K562 (cell line): Measurements from ENCODE around the gene NRCAM. TPM values are rescaled to one million over a fixed set of nuclear protein-coding genes. Genes with fewer than 3 reads are reported as not detected.

Source experiments
- ATAC-seq: fragments of 200-7000 bp; cut with Tn5 transposase; 3 replicates; pipeline ENCODE4 v1.9.1; 2020; ENCODE audit warnings: moderate library complexity
- BruUV-seq: library from RNA; stranded (reverse); fragments of 400-500 nt; replicated peaks from 2 replicates; lab custom pipeline; 2021; lab: Mats Ljungman, UMichigan
- CTCF ChIA-PET: fragments of 300-600 bp; formaldehyde crosslinking; extraction: SDS; loops from one replicate; lab custom pipeline; 2021; ENCODE audit warnings: low intra/inter-chr PET ratio; lab: Yijun Ruan, JAX
- POLR2A ChIA-PET: fragments of 300-600, 350-650 bp; sonication (Branson Sonifier 250); formaldehyde crosslinking; extraction: SDS; loops from one replicate; lab custom pipeline; 2021; ENCODE audit warnings: antibody characterized with exemption, inconsistent platforms; lab: Yijun Ruan, JAX
- DNase-seq, 4 experiments: peaks; one replicate each; pipeline versions ENCODE4 v3.0.0 to v3.0.0-alpha.2; 2011 to 2018; ENCODE audit warnings: low spot score in 3 of 4, mixed read lengths in 3 of 4; ENCODE audit errors: extremely low read depth in 1 of 4
- FAIRE-seq: peaks from 2 replicates; lab custom pipeline; 2011; peaks lifted over from hg19 to GRCh38; lab: Jason Lieb, UNC
- H2AFZ ChIP-seq: 2 replicates; pipeline ENCODE4 v1.6.0; 2011; ENCODE audit warnings: low read depth, low read length, control low read depth, inconsistent platforms
- H3K27ac ChIP-seq: fragments of 200-600 bp; 3 replicates; pipeline ENCODE4 v1.8.0; 2011; ENCODE audit warnings: low read depth, mild to moderate bottlenecking, control low read depth, inconsistent platforms, low read length, moderate library complexity, mixed read lengths; ENCODE audit errors: extremely low read depth
- H3K27me3 ChIP-seq, 2 experiments: fragments of 300-600 bp in 1 of 2; 2 replicates in 1 of 2; 3 replicates in 1 of 2; pipeline versions ENCODE4 v1.6.0 to v1.8.0; 2011; ENCODE audit warnings: inconsistent platforms in 2 of 2, low read length in 2 of 2, mild to moderate bottlenecking in 1 of 2, mixed read lengths in 1 of 2, moderate library complexity in 1 of 2; ENCODE audit not compliant: control insufficient read depth in 2 of 2, insufficient read depth in 2 of 2
- H3K36me3 ChIP-seq: fragments of 300-600 bp; 3 replicates; pipeline ENCODE4 v1.8.0; 2011; ENCODE audit warnings: mild to moderate bottlenecking, low read length, inconsistent platforms; ENCODE audit not compliant: control insufficient read depth, insufficient read depth
- H3K4me1 ChIP-seq, 2 experiments: fragments of 200-600 bp in 1 of 2; replicated peaks in 1 of 2; 2 replicates in 1 of 2; 3 replicates in 1 of 2; pipeline versions ENCODE4 v1.5.1 to v1.8.0; 2011; ENCODE audit warnings: inconsistent platforms in 2 of 2, low read length in 2 of 2, mild to moderate bottlenecking in 1 of 2, mixed read lengths in 1 of 2, moderate library complexity in 1 of 2; ENCODE audit not compliant: control insufficient read depth in 2 of 2, insufficient read depth in 2 of 2
- H3K4me2 ChIP-seq: 2 replicates; pipeline ENCODE4 v1.6.1; 2011; ENCODE audit warnings: low read length, control low read depth, inconsistent platforms, mixed read lengths; ENCODE audit not compliant: insufficient read depth
- H3K4me3 ChIP-seq: fragments of 200-600 bp; sonication (generic), shearing (Covaris generic); 2 replicates; pipeline ENCODE4 v1.5.1; 2016; ENCODE audit warnings: control low read depth, inconsistent platforms
- H3K79me2 ChIP-seq: fragments of 200-600 bp; 3 replicates; pipeline ENCODE4 v1.8.0; 2011; ENCODE audit warnings: low read length, inconsistent platforms; ENCODE audit not compliant: control insufficient read depth, insufficient read depth
- H3K9ac ChIP-seq, 2 experiments: 2 replicates each; pipeline versions ENCODE4 v1.6.0 to v1.6.1; 2011; ENCODE audit warnings: low read depth in 2 of 2, low read length in 2 of 2, control low read depth in 1 of 2, inconsistent platforms in 1 of 2, mild to moderate bottlenecking in 1 of 2, mixed read lengths in 1 of 2; ENCODE audit not compliant: insufficient read depth in 1 of 2
- H3K9me1 ChIP-seq: one replicate; pipeline ENCODE4 v1.6.0; 2011; ENCODE audit warnings: inconsistent platforms, mild to moderate bottlenecking, low read length, moderate library complexity; ENCODE audit not compliant: control insufficient read depth, insufficient read depth
- H3K9me3 ChIP-seq: replicated peaks from 2 replicates; pipeline ENCODE4 v1.5.1; 2011; ENCODE audit warnings: low read depth, low read length, inconsistent platforms; ENCODE audit not compliant: control insufficient read depth, insufficient read depth
- H4K20me1 ChIP-seq: replicated peaks from 2 replicates; pipeline ENCODE4 v1.6.1; 2011; ENCODE audit warnings: low read length, inconsistent platforms, mixed read lengths; ENCODE audit not compliant: control insufficient read depth, insufficient read depth
- CTCFL ChIP-seq: IDR thresholded peaks from 2 replicates; pipeline ENCODE4 v1.6.1; 2011; ENCODE audit warnings: borderline replicate concordance, low read depth, mild to moderate bottlenecking, moderate library complexity, low read length; ENCODE audit not compliant: insufficient read depth, poor library complexity, severe bottlenecking
- EP300 ChIP-seq: IDR thresholded peaks from 2 replicates; pipeline ENCODE4 v1.6.1; 2012; ENCODE audit warnings: low read length, improper control_type of control experiment
- MEIS2 ChIP-seq: fragments of 450-650 bp; IDR thresholded peaks from 2 replicates; pipeline ENCODE4 v1.6.1; 2014; ENCODE audit warnings: mild to moderate bottlenecking; ENCODE audit not compliant: partially characterized antibody
- MTF1 ChIP-seq: fragments of 250-450 bp; sonication (Bioruptor Pico); IDR thresholded peaks from 2 replicates; pipeline ENCODE4 v1.9.0; 2021; ENCODE audit warnings: moderate library complexity, mild to moderate bottlenecking, inconsistent platforms, borderline replicate concordance
- RFX5 ChIP-seq: IDR thresholded peaks from 2 replicates; pipeline ENCODE4 v1.6.1; 2011; ENCODE audit warnings: low read depth, mild to moderate bottlenecking, improper control_type of control experiment, low read length
- SMAD1 ChIP-seq: fragments of 150-350 bp; IDR thresholded peaks from 2 replicates; pipeline ENCODE4 v1.6.1; 2014; ENCODE audit warnings: low read length, low read depth; ENCODE audit not compliant: partially characterized antibody
- ZBTB40 ChIP-seq, 2 experiments: fragments of 450-650 bp in 1 of 2; sonication (generic) in 1 of 2; formaldehyde crosslinking in 1 of 2; IDR thresholded peaks; 2 replicates each; pipeline versions ENCODE4 v1.7.1 to v1.9.0; 2016 to 2022; ENCODE audit warnings: inconsistent platforms in 1 of 2, mild to moderate bottlenecking in 1 of 2, missing genetic modification reagents in 1 of 2
- WGBS: fragments of 100-300 bp; shearing (Covaris generic); methylation state at CpG from one replicate; pipeline ENCODE4 v1.1.6; 2016; ENCODE audit warnings: low coverage, mixed read lengths; ENCODE audit not compliant: insufficient coverage; ENCODE audit errors: missing lambda C conversion rate; 5-methylcytosine and 5-hydroxymethylcytosine counted together
- in situ Hi-C: fragments of 300-500 bp; cut with MboI; formaldehyde crosslinking; loops from 4 replicates; pipeline ENCODE4 v1.15.0; 2018; ENCODE audit warnings: inconsistent platforms, mixed read lengths
- intact Hi-C: fragments of 100-400 bp; cut with micrococcal nuclease; formaldehyde crosslinking; loops from 2 replicates; pipeline ENCODE4 v1.14.2; 2022
- polyA plus RNA-seq, 8 experiments: library from polyadenylated mRNA; depleted of rRNA in 4 of 8; stranded (reverse) in 5 of 8; unstranded in 3 of 8; fragments of >200 nt; fragmentation: Nextera tagmentation in 2 of 8; fragmentation: Illumina TruSeq in 1 of 8; extraction: Ambion mirVana in 2 of 8; extraction: Trizol in 1 of 8; gene quantifications; 2 replicates each; pipeline versions ENCODE4 v1.2.1 to v1.2.3, GENCODE V29; 2011 to 2014; ENCODE audit warnings: inconsistent platforms in 1 of 8, missing spikeins in 1 of 8
- total RNA-seq, 7 experiments: library from RNA; depleted of rRNA in 6 of 7; stranded (reverse); fragments of >200 nt in 6 of 7; fragmentation: Illumina TruSeq in 2 of 7; extraction: Trizol in 2 of 7; gene quantifications; 2 replicates each; pipeline versions ENCODE4 v1.2.1 to v1.2.3, GENCODE V29; 2011 to 2021; ENCODE audit warnings: low replicate concordance in 1 of 7

NRCAM gene
- total and polyA plus RNA-seq, 9 of the 15 experiments (the other 6 are each of a cell fraction or from before 2014, with no cell fraction given), result 0.03 to 0.54 (median 0.12) TPM; not detected in 1

- H3K4me3 ChIP-seq, result no peak overlapping the region
- FAIRE-seq (no peak), DNase-seq (no peak), ATAC-seq (peak; percentile 51)
- ChIA-PET POLR2A (interaction anchor here (0.6 to 2.0 kb wide), 5 partner anchors 7 to 27 kb away, joined by 3 to 6 read pairs (median 3); no protein-coding TSS in a partner anchor), CTCF (no interaction called here)
- in situ Hi-C loops (no loop called here), intact Hi-C loops (no loop called here)
- 24% methylated on average over 6 of the region's 6 CpGs for WGBS
- no peaks in the 10 kb centered on the region for H3K27me3 ChIP-seq
- H3K27ac ChIP-seq, result no peak overlapping the region
- H3K9me3 ChIP-seq, result no peaks in the 10 kb centered on the region
- no peaks in the 10 kb centered on the region for H3K36me3 ChIP-seq
- H3K79me2 ChIP-seq, result no peaks in the 10 kb centered on the region
- no peak overlapping the region for H3K9ac ChIP-seq
- peak overlapping the region; percentile 2; the same call in 1 of the 2 replicates for H2AFZ ChIP-seq
- H3K4me1 ChIP-seq, result peaks cover 0 to 17% of the 10 kb centered on the region in 2 experiments; a peak in 2 of 5 replicates
- BruUV-seq, result no TSS peak
- no peaks in the 10 kb centered on the region for H3K9me1 ChIP-seq
- no peak overlapping the region for H3K4me2 ChIP-seq
- H4K20me1 ChIP-seq, result no peaks in the 10 kb centered on the region
- TF ChIP-seq MEIS2 (peak; percentile 45), CTCFL (no peak), EP300 (no peak), RFX5 (no peak), MTF1 (no peak), SMAD1 (no peak), ZBTB40 (IDR thresholded peaks at IDR 0.05) (no peak), ZBTB40 (CRISPR knock-in tag; IDR thresholded peaks at IDR 0.05) (no peak)
These were observed 202.8 kb downstream of the NRCAM start for GRCh38 chr7:108253275-108254044.
